ENCODE measurements around the gene CCL1.

DNA sequence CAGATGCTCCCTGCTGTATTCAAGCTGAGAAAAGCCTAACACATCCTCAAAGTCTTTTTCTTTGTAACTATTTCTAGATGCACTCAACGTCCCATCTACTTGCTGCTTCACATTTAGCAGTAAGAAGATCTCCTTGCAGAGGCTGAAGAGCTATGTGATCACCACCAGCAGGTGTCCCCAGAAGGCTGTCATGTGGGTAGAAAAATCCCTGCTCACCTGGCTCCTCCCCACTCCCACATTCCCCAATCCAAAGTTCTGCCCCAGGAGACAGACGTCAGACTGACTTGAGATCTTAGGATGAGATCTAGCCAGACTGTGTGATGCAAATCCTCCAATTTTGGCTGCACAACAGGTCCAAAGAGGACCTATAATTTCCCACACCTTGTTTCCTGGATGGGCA is 5.6 kb downstream of the CCL1 start:
- TF ChIP-seq POLR2A (IDR thresholded peaks at IDR 0.05) = no peak
- TF ChIP-seq, protein P1, sequence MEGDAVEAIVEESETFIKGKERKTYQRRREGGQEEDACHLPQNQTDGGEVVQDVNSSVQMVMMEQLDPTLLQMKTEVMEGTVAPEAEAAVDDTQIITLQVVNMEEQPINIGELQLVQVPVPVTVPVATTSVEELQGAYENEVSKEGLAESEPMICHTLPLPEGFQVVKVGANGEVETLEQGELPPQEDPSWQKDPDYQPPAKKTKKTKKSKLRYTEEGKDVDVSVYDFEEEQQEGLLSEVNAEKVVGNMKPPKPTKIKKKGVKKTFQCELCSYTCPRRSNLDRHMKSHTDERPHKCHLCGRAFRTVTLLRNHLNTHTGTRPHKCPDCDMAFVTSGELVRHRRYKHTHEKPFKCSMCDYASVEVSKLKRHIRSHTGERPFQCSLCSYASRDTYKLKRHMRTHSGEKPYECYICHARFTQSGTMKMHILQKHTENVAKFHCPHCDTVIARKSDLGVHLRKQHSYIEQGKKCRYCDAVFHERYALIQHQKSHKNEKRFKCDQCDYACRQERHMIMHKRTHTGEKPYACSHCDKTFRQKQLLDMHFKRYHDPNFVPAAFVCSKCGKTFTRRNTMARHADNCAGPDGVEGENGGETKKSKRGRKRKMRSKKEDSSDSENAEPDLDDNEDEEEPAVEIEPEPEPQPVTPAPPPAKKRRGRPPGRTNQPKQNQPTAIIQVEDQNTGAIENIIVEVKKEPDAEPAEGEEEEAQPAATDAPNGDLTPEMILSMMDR (IDR thresholded peaks at IDR 0.05) = no peak

Data from body of pancreas (tissue), 4 donors.